ENCODE measurements around the gene TBC1D1. TPM values are rescaled to one million over a fixed set of nuclear protein-coding genes. Genes with fewer than 3 reads are reported as not detected.

TBC1D1 gene
- total and polyA plus RNA-seq, 2 experiments from 2014 or later = 53.9 to 151 TPM

DNA sequence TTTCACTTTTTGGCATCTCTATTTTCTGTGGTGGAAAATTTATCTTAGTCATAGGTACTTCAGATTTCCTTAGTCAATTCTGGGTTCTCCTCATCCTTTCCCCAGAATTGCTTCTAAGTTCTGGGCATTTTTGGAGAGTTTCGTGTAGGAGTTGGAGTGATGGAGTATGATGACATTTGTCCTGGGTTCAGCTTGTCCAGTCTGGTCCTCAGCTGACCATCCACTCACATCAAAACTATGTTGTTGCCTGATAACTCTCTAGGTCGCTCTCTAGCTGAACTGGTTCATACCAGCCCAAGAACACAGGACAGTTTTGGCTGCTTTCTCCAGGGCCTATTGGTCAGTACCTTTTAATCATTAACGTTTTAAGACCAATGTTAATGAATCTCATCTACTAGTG is 82.6 kb downstream of the TBC1D1 start (continued):
- TF ChIP-seq ZNF462 (CRISPR knock-in tag; IDR thresholded peaks at IDR 0.05) (no peak), STAT1 (IDR thresholded peaks at IDR 0.05; ENCODE audit: unreplicated experiment) (no peak), EZH2 (IDR thresholded peaks at IDR 0.05; ENCODE audit: low read depth, unreplicated experiment) (no peak), CREB1 (CRISPR knock-in tag; IDR thresholded peaks at IDR 0.05; ENCODE audit: low read depth) (no peak), NANOG (IDR thresholded peaks at IDR 0.05; ENCODE audit: borderline replicate concordance) (no peak), ZNF331 (CRISPR knock-in tag; IDR thresholded peaks at IDR 0.05; ENCODE audit: low read depth) (no peak), POLR2AphosphoS5 (IDR thresholded peaks at IDR 0.05; ENCODE audit: low read depth) (no peak)
- TF ChIP-seq, protein P1, sequence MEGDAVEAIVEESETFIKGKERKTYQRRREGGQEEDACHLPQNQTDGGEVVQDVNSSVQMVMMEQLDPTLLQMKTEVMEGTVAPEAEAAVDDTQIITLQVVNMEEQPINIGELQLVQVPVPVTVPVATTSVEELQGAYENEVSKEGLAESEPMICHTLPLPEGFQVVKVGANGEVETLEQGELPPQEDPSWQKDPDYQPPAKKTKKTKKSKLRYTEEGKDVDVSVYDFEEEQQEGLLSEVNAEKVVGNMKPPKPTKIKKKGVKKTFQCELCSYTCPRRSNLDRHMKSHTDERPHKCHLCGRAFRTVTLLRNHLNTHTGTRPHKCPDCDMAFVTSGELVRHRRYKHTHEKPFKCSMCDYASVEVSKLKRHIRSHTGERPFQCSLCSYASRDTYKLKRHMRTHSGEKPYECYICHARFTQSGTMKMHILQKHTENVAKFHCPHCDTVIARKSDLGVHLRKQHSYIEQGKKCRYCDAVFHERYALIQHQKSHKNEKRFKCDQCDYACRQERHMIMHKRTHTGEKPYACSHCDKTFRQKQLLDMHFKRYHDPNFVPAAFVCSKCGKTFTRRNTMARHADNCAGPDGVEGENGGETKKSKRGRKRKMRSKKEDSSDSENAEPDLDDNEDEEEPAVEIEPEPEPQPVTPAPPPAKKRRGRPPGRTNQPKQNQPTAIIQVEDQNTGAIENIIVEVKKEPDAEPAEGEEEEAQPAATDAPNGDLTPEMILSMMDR (conservative IDR thresholded peaks at IDR 0.05; ENCODE audit: low read depth in 2 of 2) = no peak
- TF ChIP-seq, protein P2, sequence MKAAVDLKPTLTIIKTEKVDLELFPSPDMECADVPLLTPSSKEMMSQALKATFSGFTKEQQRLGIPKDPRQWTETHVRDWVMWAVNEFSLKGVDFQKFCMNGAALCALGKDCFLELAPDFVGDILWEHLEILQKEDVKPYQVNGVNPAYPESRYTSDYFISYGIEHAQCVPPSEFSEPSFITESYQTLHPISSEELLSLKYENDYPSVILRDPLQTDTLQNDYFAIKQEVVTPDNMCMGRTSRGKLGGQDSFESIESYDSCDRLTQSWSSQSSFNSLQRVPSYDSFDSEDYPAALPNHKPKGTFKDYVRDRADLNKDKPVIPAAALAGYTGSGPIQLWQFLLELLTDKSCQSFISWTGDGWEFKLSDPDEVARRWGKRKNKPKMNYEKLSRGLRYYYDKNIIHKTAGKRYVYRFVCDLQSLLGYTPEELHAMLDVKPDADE (IDR thresholded peaks at IDR 0.05) = no peak

Data from GM23338 (cell line).